Activated CD8-positive, alpha-beta T cell treated with anti-CD3 and anti-CD28 coated beads, Interleukin-2, amount 10 ng/mL, durations not matched to agents 7 days and 5 days (primary cell): ENCODE measurements around the gene HOXA6. TPM values are rescaled to one million over a fixed set of nuclear protein-coding genes. Genes with fewer than 3 reads are reported as not detected.

Experiments
- ATAC-seq: fragments of 150-1000 bp; cut with Tn5 transposase; one replicate; pipeline ENCODE4 v1.10.0; 2021; ENCODE audit warnings: moderate library complexity
- CTCF ChIA-PET: fragments of 350-600 bp; sonication (Branson Sonifier 250); formaldehyde crosslinking; loops from one replicate; lab custom pipeline; 2021; ENCODE audit warnings: antibody characterized with exemption; lab: Charles Lee
- POLR2A ChIA-PET: fragments of 350-600 bp; sonication (Branson Sonifier 250); formaldehyde crosslinking; loops from one replicate; lab custom pipeline; 2021; ENCODE audit warnings: antibody characterized with exemption; lab: Charles Lee
- DNase-seq: peaks from one replicate; pipeline ENCODE4 v3.0.0-alpha.2; 2020
- H3K27ac Mint-ChIP-seq: one replicate; pipeline ENCODE4 v1.8.0; 2021; ENCODE audit warnings: mild to moderate bottlenecking, mixed read lengths
- H3K27me3 Mint-ChIP-seq: one replicate; pipeline ENCODE4 v1.8.0; 2021; ENCODE audit warnings: low read depth, mixed read lengths
- H3K36me3 Mint-ChIP-seq: one replicate; pipeline ENCODE4 v1.8.0; 2021; ENCODE audit warnings: low read depth, mixed read lengths
- H3K4me1 Mint-ChIP-seq: one replicate; pipeline ENCODE4 v1.8.0; 2021; ENCODE audit warnings: low read depth, mixed read lengths
- H3K4me3 Mint-ChIP-seq: one replicate; pipeline ENCODE4 v1.8.0; 2021; ENCODE audit warnings: mild to moderate bottlenecking, mixed read lengths
- H3K9me3 Mint-ChIP-seq: one replicate; pipeline ENCODE4 v1.8.0; 2022; ENCODE audit warnings: mixed read lengths; ENCODE audit not compliant: insufficient read depth
- total RNA-seq, 2 experiments: library from RNA; stranded (reverse); gene quantifications; one replicate each; pipeline ENCODE4 v1.2.3, GENCODE V29; 2021

The HOXA6 gene
- total RNA-seq, 2 experiments from 2014 or later: not detected

DNA sequence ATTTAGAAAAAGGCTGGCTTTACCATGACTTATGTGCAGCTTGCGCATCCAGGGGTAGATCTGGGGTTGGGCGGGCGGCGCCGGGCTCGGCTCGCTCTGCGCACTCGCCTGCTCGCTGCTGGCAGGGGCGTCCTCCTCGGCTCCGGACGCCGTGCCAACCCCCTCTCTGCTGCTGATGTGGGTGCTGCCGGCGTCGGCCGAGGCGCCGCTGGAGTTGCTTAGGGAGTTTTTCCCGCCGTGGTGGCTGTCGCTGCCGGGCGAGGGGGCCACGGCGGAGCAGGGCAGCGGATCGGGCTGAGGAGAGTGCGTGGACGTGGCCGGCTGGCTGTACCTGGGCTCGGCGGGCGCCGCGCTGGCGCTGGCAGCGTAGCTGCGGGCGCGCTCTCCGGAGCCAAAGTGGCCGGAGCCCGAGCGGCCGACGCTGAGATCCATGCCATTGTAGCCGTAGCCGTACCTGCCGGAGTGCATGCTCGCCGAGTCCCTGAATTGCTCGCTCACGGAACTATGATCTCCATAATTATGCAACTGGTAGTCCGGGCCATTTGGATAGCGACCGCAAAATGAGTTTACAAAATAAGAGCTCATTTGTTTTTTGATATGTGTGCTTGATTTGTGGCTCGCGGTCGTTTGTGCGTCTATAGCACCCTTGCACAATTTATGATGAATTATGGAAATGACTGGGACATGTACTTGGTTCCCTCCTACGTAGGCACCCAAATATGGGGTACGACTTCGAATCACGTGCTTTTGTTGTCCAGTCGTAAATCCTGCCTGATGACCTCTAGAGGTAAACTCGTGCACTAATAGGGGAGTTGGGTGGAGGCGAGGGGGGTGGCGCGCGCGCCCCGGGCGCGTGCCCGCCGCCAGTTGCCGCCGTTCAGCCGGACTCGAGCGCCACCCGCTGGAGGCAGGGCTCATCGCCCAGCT, 4.3 kb downstream of the HOXA6 start, which contains the start of gene HOXA5:
HOXA5 (minus strand) TSS at position 659 of the 927 bp plus-strand sequence; CDS start at position 585, 74 bp downstream.
- Mint-ChIP-seq H3K4me3 (no peak within 1 kb of the TSS), H3K27ac (no peak within 1 kb of the TSS), H3K36me3 (no peaks in the 10 kb centered on the region), H3K9me3 (no peaks in the 10 kb centered on the region), H3K27me3 (peaks cover 34% of the 10 kb centered on the region), H3K4me1 (peaks cover 3% of the 10 kb centered on the region)
- no peak for ATAC-seq
- CTCF ChIA-PET: interaction anchor here (0.9 to 1.0 kb wide), 2 partner anchors 12 to 18 kb away, joined by 3 read pairs; partner anchors contain the start of gene HOXA4
- DNase-seq: no peak
- POLR2A ChIA-PET: no interaction called here

DNA sequence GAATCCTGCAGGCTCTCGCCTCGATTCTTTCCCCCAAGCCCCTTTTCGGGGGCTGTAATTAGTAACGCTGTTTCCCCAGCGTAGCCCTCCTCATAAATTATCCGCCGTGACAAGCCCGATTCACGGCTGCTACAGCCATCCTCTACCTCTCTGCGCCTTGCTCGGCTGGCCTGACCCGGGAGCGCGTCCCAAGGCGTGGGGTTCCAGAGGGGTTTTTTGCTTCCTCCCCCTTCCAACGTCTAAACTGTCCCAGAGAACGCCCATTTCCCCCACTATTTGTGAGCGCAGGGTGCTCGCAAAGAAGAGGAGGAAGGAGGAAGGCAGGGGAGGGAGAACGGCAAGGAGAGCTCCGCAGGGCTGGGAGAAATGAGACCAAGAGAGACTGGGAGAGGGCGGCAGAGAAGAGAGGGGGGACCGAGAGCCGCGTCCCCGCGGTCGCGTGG, 5.0 kb downstream of the HOXA6 start:
- H3K27me3 Mint-ChIP-seq: peaks cover 32% of the 10 kb centered on the region
- H3K36me3 Mint-ChIP-seq: no peaks in the 10 kb centered on the region
- no peak overlapping the region for H3K27ac Mint-ChIP-seq
- ChIA-PET POLR2A (no interaction called here), CTCF (no interaction called here)
- ATAC-seq (no peak), DNase-seq (no peak)
- H3K9me3 Mint-ChIP-seq: no peaks in the 10 kb centered on the region
- H3K4me1 Mint-ChIP-seq: no peaks in the 10 kb centered on the region
- no peak overlapping the region for H3K4me3 Mint-ChIP-seq

DNA sequence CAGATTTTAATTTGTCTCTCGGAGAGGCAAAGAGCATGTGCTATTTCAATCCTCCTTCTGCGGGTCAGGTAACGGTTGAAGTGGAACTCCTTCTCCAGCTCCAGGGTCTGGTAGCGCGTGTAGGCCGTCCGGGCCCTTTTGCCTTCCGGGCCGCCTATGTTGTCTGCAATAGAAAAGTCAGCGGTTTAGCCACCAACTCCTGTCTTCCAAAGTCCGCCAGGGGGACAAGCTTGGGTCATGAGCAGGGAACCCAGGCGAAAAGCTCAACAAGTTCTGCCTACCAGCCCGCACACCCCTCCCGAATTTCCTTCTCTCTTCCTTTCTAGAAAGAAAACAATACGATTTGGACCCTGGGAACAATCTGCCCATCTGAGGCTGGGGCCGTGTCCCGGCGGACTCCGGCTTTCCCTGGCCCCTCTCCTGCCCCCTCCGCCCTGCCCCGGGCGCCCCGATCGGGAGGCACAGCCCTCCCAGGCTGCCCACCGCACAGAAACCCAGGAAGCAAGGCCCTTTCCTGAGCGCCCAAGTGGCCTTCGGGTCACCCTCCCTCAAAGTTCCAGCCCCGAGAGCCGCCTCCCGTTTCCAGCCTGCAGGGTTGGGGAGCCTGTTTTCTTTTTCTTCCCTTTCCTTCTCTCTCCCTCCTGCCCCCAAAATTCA, 5.5 kb downstream of the HOXA6 start:
- no peaks in the 10 kb centered on the region for H3K9me3 Mint-ChIP-seq
- H3K4me3 Mint-ChIP-seq: no peak overlapping the region
- H3K4me1 Mint-ChIP-seq: peaks cover 2% of the 10 kb centered on the region
- H3K27ac Mint-ChIP-seq: no peak overlapping the region
- no peak for DNase-seq
- H3K27me3 Mint-ChIP-seq: peaks cover 31% of the 10 kb centered on the region
- POLR2A ChIA-PET: no interaction called here
- CTCF ChIA-PET: no interaction called here
- ATAC-seq: no peak
- H3K36me3 Mint-ChIP-seq: no peaks in the 10 kb centered on the region

GRCh38 chr7:27141137-27141922, 6.2 kb downstream of the HOXA6 start:
- no peaks in the 10 kb centered on the region for H3K36me3 Mint-ChIP-seq
- ChIA-PET POLR2A (no interaction called here), CTCF (no interaction called here)
- no peaks in the 10 kb centered on the region for H3K9me3 Mint-ChIP-seq
- H3K27ac Mint-ChIP-seq: no peak overlapping the region
- no peak overlapping the region for H3K4me3 Mint-ChIP-seq
- peaks cover 25% of the 10 kb centered on the region for H3K27me3 Mint-ChIP-seq
- H3K4me1 Mint-ChIP-seq: peaks cover 2% of the 10 kb centered on the region
- ATAC-seq: no peak
- no peak for DNase-seq

DNA sequence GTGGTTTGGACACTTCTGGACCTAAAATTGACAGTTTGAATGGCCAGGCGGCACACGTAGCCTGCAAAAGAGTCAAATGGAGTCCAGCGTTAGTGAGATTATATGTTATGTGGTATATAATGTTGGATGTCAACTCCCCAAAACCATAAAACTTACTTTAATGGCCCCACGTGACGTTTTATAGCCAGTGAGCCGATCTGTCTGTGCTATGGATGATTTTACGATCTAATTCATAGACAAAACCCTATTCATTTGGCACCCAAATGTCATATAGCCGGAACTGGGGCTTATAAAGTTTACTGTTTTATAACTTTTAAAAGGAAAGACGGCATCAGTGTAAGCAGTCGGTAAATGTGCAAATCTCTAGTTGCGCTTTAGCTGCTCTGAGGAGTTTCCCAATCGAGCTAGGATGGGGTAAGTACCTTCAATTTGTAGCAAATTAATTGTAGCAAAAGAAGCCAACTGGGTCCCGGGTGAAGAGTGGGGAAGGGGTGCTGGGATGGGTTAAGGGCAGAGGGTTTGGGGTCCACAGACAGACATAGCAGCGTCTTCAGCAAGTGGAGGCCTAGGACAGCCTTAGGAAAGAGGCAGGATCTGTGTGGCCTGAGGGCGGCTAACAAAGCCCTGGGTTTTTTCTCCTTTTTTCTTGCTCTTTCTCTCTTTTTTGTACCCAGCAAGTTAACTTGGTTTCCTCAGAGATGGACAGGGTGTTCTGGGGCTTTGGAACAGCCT, 7.3 kb downstream of the HOXA6 start:
- CTCF ChIA-PET: no interaction called here
- Mint-ChIP-seq H3K27ac (no peak overlapping the region), H3K4me1 (peaks cover 4% of the 10 kb centered on the region), H3K27me3 (peaks cover 30% of the 10 kb centered on the region), H3K4me3 (no peak overlapping the region), H3K9me3 (no peaks in the 10 kb centered on the region), H3K36me3 (no peaks in the 10 kb centered on the region)
- POLR2A ChIA-PET: no interaction called here
- DNase-seq (no peak), ATAC-seq (no peak)

GRCh38 chr7:27139334-27140125, 8.0 kb downstream of the HOXA6 start:
- CTCF ChIA-PET: no interaction called here
- H3K36me3 Mint-ChIP-seq: no peaks in the 10 kb centered on the region
- POLR2A ChIA-PET: no interaction called here

DNA sequence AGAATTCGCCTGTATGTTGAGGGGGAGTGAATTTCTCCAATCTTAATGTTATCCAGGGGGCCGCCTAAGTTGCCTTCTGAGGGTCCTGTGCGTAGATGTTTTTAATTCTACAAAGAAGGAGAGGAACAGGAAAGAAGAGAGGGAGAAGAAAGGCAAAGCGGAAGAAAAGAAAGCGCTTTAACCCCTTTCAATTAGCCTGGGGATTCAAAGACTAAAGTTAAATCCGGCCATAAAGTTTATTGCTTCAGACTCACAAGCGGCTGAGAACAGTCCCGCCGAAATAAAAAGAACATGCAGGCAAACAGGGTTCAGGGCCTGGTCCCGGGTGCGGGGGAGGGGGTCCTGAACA, 8.6 kb downstream of the HOXA6 start:
- Mint-ChIP-seq H3K4me1 (peaks cover 17% of the 10 kb centered on the region), H3K9me3 (no peaks in the 10 kb centered on the region), H3K27ac (no peak overlapping the region), H3K4me3 (no peak overlapping the region), H3K27me3 (peaks cover 38% of the 10 kb centered on the region), H3K36me3 (no peaks in the 10 kb centered on the region)
- CTCF ChIA-PET: no interaction called here
- POLR2A ChIA-PET: no interaction called here
- DNase-seq (no peak), ATAC-seq (no peak)

More at GRCh38 chr7:27139334-27140125, 8.0 kb downstream of the HOXA6 start:
- DNase-seq (no peak), ATAC-seq (no peak)
- Mint-ChIP-seq H3K4me1 (peaks cover 12% of the 10 kb centered on the region), H3K9me3 (no peaks in the 10 kb centered on the region), H3K27me3 (peaks cover 34% of the 10 kb centered on the region), H3K4me3 (no peak overlapping the region), H3K27ac (no peak overlapping the region)

DNA sequence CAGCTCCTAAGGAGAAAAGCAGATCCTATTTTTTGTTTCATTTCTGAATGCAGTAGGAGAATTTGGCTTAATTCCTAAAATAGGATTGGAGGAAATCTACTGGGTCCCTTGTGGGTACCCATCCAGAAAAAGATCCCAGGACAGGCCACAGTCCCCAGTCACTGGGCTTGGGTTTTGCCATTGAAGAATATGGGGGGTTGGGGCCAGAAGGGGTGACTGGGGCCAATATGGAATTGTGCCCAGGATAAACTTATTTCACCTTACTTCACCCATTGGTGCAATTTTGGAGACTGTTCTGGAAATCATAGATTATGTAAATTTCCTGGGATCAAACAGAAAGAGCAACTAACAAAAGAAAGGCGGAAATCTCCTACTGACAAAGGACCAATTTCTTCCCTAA, 9.1 kb downstream of the HOXA6 start:
- H3K4me3 Mint-ChIP-seq: no peak overlapping the region
- no peak overlapping the region for H3K27ac Mint-ChIP-seq
- ChIA-PET POLR2A (no interaction called here), CTCF (no interaction called here)
- ATAC-seq (no peak), DNase-seq (no peak)
- peaks cover 20% of the 10 kb centered on the region for H3K4me1 Mint-ChIP-seq
- H3K9me3 Mint-ChIP-seq: no peaks in the 10 kb centered on the region
- H3K27me3 Mint-ChIP-seq: peaks cover 41% of the 10 kb centered on the region
- no peaks in the 10 kb centered on the region for H3K36me3 Mint-ChIP-seq

GRCh38 chr7:27137640-27138315, 9.8 kb downstream of the HOXA6 start:
- peaks cover 46% of the 10 kb centered on the region for H3K27me3 Mint-ChIP-seq
- no peak for DNase-seq
- POLR2A ChIA-PET: no interaction called here
- H3K27ac Mint-ChIP-seq: no peak overlapping the region
- CTCF ChIA-PET: no interaction called here
- no peaks in the 10 kb centered on the region for H3K9me3 Mint-ChIP-seq
- no peak for ATAC-seq
- H3K4me3 Mint-ChIP-seq: no peak overlapping the region
- H3K4me1 Mint-ChIP-seq: peaks cover 20% of the 10 kb centered on the region
- H3K36me3 Mint-ChIP-seq: no peaks in the 10 kb centered on the region

GRCh38 chr7:27134392-27134791, 13.2 kb downstream of the HOXA6 start:
- no peak for ATAC-seq
- ChIA-PET CTCF (interaction anchor here (1.4 kb wide), 1 partner anchor 16 kb away, joined by 5 read pairs; no protein-coding TSS in a partner anchor), POLR2A (no interaction called here)
- Mint-ChIP-seq H3K4me1 (peaks cover 20% of the 10 kb centered on the region), H3K36me3 (no peaks in the 10 kb centered on the region), H3K27ac (no peak overlapping the region), H3K27me3 (peaks cover 47% of the 10 kb centered on the region), H3K4me3 (no peak overlapping the region), H3K9me3 (no peaks in the 10 kb centered on the region)
- DNase-seq: no peak
